Lung (tissue), 12 donors: ENCODE results near the gene GSTO2. TPM values are rescaled to one million over a fixed set of nuclear protein-coding genes. Genes with fewer than 3 reads are reported as not detected.
A peak's percentile ranks its signal among the peaks of the same experiment; 100 is the strongest.

Experiments used
- ATAC-seq: fragments of 200-7000 bp; cut with Tn5 transposase; one replicate; pipeline ENCODE4 v1.9.1; 2020; ENCODE audit warnings: moderate number of reproducible peaks; ENCODE audit not compliant: insufficient read depth, low FRiP score
- DNase-seq, 3 donors: peaks; one replicate each; pipeline ENCODE4 v3.0.0-alpha.2; 2013 to 2017
- H3K27ac ChIP-seq, 2 donors: one replicate each; pipeline ENCODE4 v1.5.1; 2013; ENCODE audit warnings: mild to moderate bottlenecking in 2 of 2, moderate library complexity in 2 of 2, control low read depth in 1 of 2, inconsistent platforms in 1 of 2, low read depth in 1 of 2, low read length in 1 of 2
- H3K27me3 ChIP-seq, 3 donors: one replicate each; pipeline ENCODE4 v1.5.1; 2013; ENCODE audit warnings: low read length in 2 of 3; ENCODE audit not compliant: control insufficient read depth in 3 of 3, insufficient read depth in 3 of 3
- H3K36me3 ChIP-seq, 4 donors: one replicate each; pipeline ENCODE4 v1.5.1; 2013; ENCODE audit warnings: low read length in 4 of 4, mild to moderate bottlenecking in 1 of 4, moderate library complexity in 1 of 4; ENCODE audit not compliant: control insufficient read depth in 4 of 4, insufficient read depth in 4 of 4
- H3K4me1 ChIP-seq, 5 donors: one replicate each; pipeline ENCODE4 v1.5.1; 2013; ENCODE audit warnings: low read length in 5 of 5, mild to moderate bottlenecking in 2 of 5, moderate library complexity in 1 of 5; ENCODE audit not compliant: control insufficient read depth in 5 of 5, insufficient read depth in 5 of 5
- H3K4me3 ChIP-seq: one replicate; pipeline ENCODE4 v1.5.1; 2013; ENCODE audit warnings: mild to moderate bottlenecking, control low read depth, moderate library complexity
- H3K9ac ChIP-seq, 2 donors: one replicate each; pipeline ENCODE4 v1.5.1; 2013; ENCODE audit warnings: low read length in 2 of 2, control low read depth in 1 of 2; ENCODE audit not compliant: insufficient read depth in 1 of 2
- H3K9me3 ChIP-seq, 4 donors: one replicate each; pipeline ENCODE4 v1.5.1; 2013; ENCODE audit warnings: low read length in 3 of 4, mild to moderate bottlenecking in 1 of 4, moderate library complexity in 1 of 4; ENCODE audit not compliant: control insufficient read depth in 4 of 4, insufficient read depth in 3 of 4
- CTCF ChIP-seq: IDR thresholded peaks from 2 replicates; pipeline ENCODE4 v1.5.1; 2012; ENCODE audit warnings: mild to moderate bottlenecking; ENCODE audit errors: control extremely low read depth, extremely low read depth
- WGBS, 2 donors: extraction: QIAGEN DNeasy Blood & Tissue Kit; methylation state at CpG; one replicate each; pipeline ENCODE4 v1.1.7; 2013; 5-methylcytosine and 5-hydroxymethylcytosine counted together
- polyA plus RNA-seq, 2 donors: library from polyadenylated mRNA; stranded (reverse); fragments of 200-250 nt; gene quantifications; one replicate each; pipeline ENCODE4 v1.2.1, GENCODE V29; 2013
- total RNA-seq, 2 donors: library from RNA; depleted of rRNA in 1 of 2; stranded (reverse); fragments of >200 nt in 1 of 2; gene quantifications; one replicate each; pipeline ENCODE4 v1.2.1, GENCODE V29; 2014 to 2021
- donor health status: control.
- donor health status: control.
- donor health status: Bipolar disorder and iron deficiency.
- donor health status: healthy.
- donor health status: DM: yes; HTN: yes; CAD: no.

GSTO2 gene
- total and polyA plus RNA-seq, 4 donors: 6.6 to 25.9 (median 12.1) TPM

GRCh38 chr10:104286939-104287338, 18.0 kb downstream of the GSTO2 start:
- Histone ChIP-seq H3K27ac (no peak overlapping the region), H3K27me3 (no peaks in the 10 kb centered on the region), H3K9me3 (no peaks in the 10 kb centered on the region), H3K36me3 (no peaks in the 10 kb centered on the region), H3K9ac (no peak overlapping the region), H3K4me1 (peaks cover 0 to 4% (median 3%) of the 10 kb centered on the region in 5 donors), H3K4me3 (no peak overlapping the region)
- DNase-seq: no peak
- no peak for TF ChIP-seq CTCF
- ATAC-seq: no peak
- WGBS, 2 donors: 86 to 95% methylated on average over 2 of the region's 2 CpGs

GRCh38 chr10:104288355-104288754, 19.4 kb downstream of the GSTO2 start:
- DNase-seq (no peak), ATAC-seq (no peak)
- Histone ChIP-seq H3K27me3 (no peaks in the 10 kb centered on the region), H3K36me3 (no peaks in the 10 kb centered on the region), H3K4me1 (peaks cover 0 to 4% (median 3%) of the 10 kb centered on the region in 5 donors), H3K9me3 (no peaks in the 10 kb centered on the region), H3K9ac (no peak overlapping the region), H3K27ac (no peak overlapping the region), H3K4me3 (no peak overlapping the region)
- no peak for TF ChIP-seq CTCF
- 48 to 49% methylated on average over 1 of the region's 1 CpG for WGBS, 2 donors

- DNase-seq (peak; percentile 91 to 93 (median 92)), ATAC-seq (peak; percentile 100)
- Histone ChIP-seq H3K27ac (no peak overlapping the region), H3K9ac (no peak overlapping the region), H3K4me1 (peaks cover 0 to 4% (median 3%) of the 10 kb centered on the region in 5 donors), H3K27me3 (no peaks in the 10 kb centered on the region), H3K4me3 (no peak overlapping the region), H3K36me3 (no peaks in the 10 kb centered on the region), H3K9me3 (no peaks in the 10 kb centered on the region)
- peak; percentile 99 for TF ChIP-seq CTCF
- WGBS, 2 donors: 1% methylated on average over 26 of the region's 26 CpGs
Observed at GRCh38 chr10:104291439-104291951, 22.5 kb downstream of the GSTO2 start.

GRCh38 chr10:104293011-104293410, 24.0 kb downstream of the GSTO2 start:
- no peaks in the 10 kb centered on the region for H3K27me3 ChIP-seq
- H3K36me3 ChIP-seq: no peaks in the 10 kb centered on the region
- H3K4me1 ChIP-seq: peaks cover 2 to 10% (median 3%) of the 10 kb centered on the region in 5 donors
- H3K4me3 ChIP-seq: no peak overlapping the region
- peak overlapping the region in 1 of 2 donors; percentile 19 for H3K9ac ChIP-seq
- no peaks in the 10 kb centered on the region for H3K9me3 ChIP-seq
- no peak for TF ChIP-seq CTCF
- 31 to 53% methylated on average over 2 of the region's 2 CpGs for WGBS, 2 donors
- ATAC-seq: no peak
- H3K27ac ChIP-seq: no peak overlapping the region
- DNase-seq: no peak
